T-helper 9 cell (primary cell): ENCODE measurements around the gene CUL5.
"Not testable (repeated sequence)": the region's sequence is repeated elsewhere in the genome, so short reads cannot be mapped to it uniquely, and the experiment has no call there.

Source experiments
- DNase-seq: peaks from one replicate; pipeline ENCODE4 v3.0.0-alpha.2; 2020

The CUL5 gene

GRCh38 chr11:108117746-108118371 lies 109.2 kb downstream of the CUL5 start:
- no peak for DNase-seq

- DNase-seq = not testable (repeated sequence)
Observed at GRCh38 chr11:108120936-108121273, 112.2 kb downstream of the CUL5 start.

- peak; percentile 96 for DNase-seq
Observed at GRCh38 chr11:108121274-108122155, 112.8 kb downstream of the CUL5 start, which contains the start of gene ACAT1. Gene ACAT1 (plus strand): TSS chr11:108121567. CDS start chr11:108121607, 40 bp downstream.

GRCh38 chr11:108122166-108122628 lies 113.5 kb downstream of the CUL5 start:
- DNase-seq = no peak

GRCh38 chr11:108125096-108125495 lies 116.4 kb downstream of the CUL5 start:
- no peak for DNase-seq

- DNase-seq = no peak
Observed at GRCh38 chr11:108128772-108129171, 120.1 kb downstream of the CUL5 start.

GRCh38 chr11:108131993-108132392 lies 123.3 kb downstream of the CUL5 start:
- DNase-seq = no peak

GRCh38 chr11:108132993-108133538 lies 124.4 kb downstream of the CUL5 start:
- DNase-seq = not testable (repeated sequence)

- DNase-seq = no peak
Observed at GRCh38 chr11:108135845-108136544, 127.3 kb downstream of the CUL5 start.

- no peak for DNase-seq
Observed at GRCh38 chr11:108137212-108137611, 128.5 kb downstream of the CUL5 start.

GRCh38 chr11:108142304-108142703 lies 133.6 kb downstream of the CUL5 start:
- no peak for DNase-seq

GRCh38 chr11:108144615-108145014 lies 135.9 kb downstream of the CUL5 start:
- no peak for DNase-seq

GRCh38 chr11:108147150-108147549 lies 138.5 kb downstream of the CUL5 start:
- DNase-seq = no peak

GRCh38 chr11:108148556-108148955 lies 139.9 kb downstream of the CUL5 start:
- no peak for DNase-seq

- no peak for DNase-seq
Observed at GRCh38 chr11:108154591-108154990, 145.9 kb downstream of the CUL5 start.
